GM12873 (cell line): ENCODE results near the gene TXLNB.
A peak's percentile ranks its signal among the peaks of the same experiment; 100 is the strongest.

Experiments
- CTCF ChIP-seq: IDR thresholded peaks from 2 replicates; pipeline ENCODE4 v1.5.1; 2012; ENCODE audit warnings: low read depth, mild to moderate bottlenecking, moderate library complexity, low read length, control low read depth; ENCODE audit not compliant: insufficient read depth; ENCODE audit errors: missing control alignments

The TXLNB gene

GRCh38 chr6:139242457-139243240 is 49.1 kb downstream of the TXLNB start:
- no peak for TF ChIP-seq CTCF

GRCh38 chr6:139240161-139241010 is 51.4 kb downstream of the TXLNB start:
- TF ChIP-seq CTCF = no peak

GRCh38 chr6:139239064-139239463 is 52.7 kb downstream of the TXLNB start:
- no peak for TF ChIP-seq CTCF

- no peak for TF ChIP-seq CTCF
These were observed 55.7 kb downstream of the TXLNB start for GRCh38 chr6:139236105-139236504.

- no peak for TF ChIP-seq CTCF
These were observed 56.1 kb downstream of the TXLNB start for GRCh38 chr6:139235661-139236060.

- TF ChIP-seq CTCF = no peak
These were observed 60.6 kb downstream of the TXLNB start for GRCh38 chr6:139231206-139231605.

GRCh38 chr6:139230391-139230840 is 61.4 kb downstream of the TXLNB start:
- peak; percentile 15 for TF ChIP-seq CTCF
